ENCODE data around the gene MCIDAS. TPM values are rescaled to one million over a fixed set of nuclear protein-coding genes. Genes with fewer than 3 reads are reported as not detected.

The MCIDAS gene
- total and polyA plus RNA-seq, 10 of the 15 experiments (the other 5 are each of a cell fraction or from before 2014, with no cell fraction given) = not detected

DNA sequence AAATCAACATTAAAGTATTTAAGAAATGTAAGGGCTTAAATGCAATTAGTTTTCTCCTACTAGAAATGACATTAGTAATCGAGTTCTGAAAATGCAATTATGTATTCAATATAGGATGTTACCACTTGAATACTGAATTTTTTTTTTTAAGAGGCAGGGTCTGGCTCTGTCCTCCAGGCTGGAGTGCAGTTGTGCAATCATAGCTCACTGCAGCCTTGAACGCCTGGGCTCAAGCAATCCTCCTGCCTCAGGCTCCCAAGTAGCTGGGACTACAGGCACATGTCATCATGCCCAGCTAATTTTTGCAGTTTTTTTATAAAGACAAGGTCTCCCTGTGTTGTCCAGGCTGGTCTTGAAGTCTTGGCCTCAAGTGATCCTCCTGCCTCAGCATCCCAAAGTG lies 55.6 kb downstream of the MCIDAS start:
- TF ChIP-seq USF1 (IDR thresholded peaks at IDR 0.05; ENCODE audit: borderline replicate concordance, extremely low read length, insufficient read depth, low read depth, low read length) (no peak), ZNF207 (IDR thresholded peaks at IDR 0.05; ENCODE audit: borderline replicate concordance) (no peak), BCL3 (IDR thresholded peaks at IDR 0.05; ENCODE audit: borderline replicate concordance, insufficient read depth, low read depth, low read length, poor library complexity, severe bottlenecking) (no peak), KDM1A (IDR thresholded peaks at IDR 0.05; ENCODE audit: borderline replicate concordance) (no peak), POLR2A (IDR thresholded peaks at IDR 0.05; ENCODE audit: low read depth, low read length) (no peak), MTA2 (IDR thresholded peaks at IDR 0.05; ENCODE audit: low read depth) (no peak), HDGF (IDR thresholded peaks at IDR 0.05) (no peak), HDAC6 (IDR thresholded peaks at IDR 0.05; ENCODE audit: unreplicated experiment) (no peak)
- TF ChIP-seq, protein P1, sequence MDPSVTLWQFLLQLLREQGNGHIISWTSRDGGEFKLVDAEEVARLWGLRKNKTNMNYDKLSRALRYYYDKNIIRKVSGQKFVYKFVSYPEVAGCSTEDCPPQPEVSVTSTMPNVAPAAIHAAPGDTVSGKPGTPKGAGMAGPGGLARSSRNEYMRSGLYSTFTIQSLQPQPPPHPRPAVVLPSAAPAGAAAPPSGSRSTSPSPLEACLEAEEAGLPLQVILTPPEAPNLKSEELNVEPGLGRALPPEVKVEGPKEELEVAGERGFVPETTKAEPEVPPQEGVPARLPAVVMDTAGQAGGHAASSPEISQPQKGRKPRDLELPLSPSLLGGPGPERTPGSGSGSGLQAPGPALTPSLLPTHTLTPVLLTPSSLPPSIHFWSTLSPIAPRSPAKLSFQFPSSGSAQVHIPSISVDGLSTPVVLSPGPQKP (IDR thresholded peaks at IDR 0.05; ENCODE audit: low read depth, low read length) = no peak
- Histone ChIP-seq H2AFZ (ENCODE audit: control insufficient read depth, low read depth, low read length) (no peak overlapping the region), H3K4me3 (no peak overlapping the region), H3K79me2 (ENCODE audit: control insufficient read depth, insufficient read depth, low read length) (no peaks in the 10 kb centered on the region), H3K36me3 (ENCODE audit: control insufficient read depth in 2 of 2, insufficient read depth in 2 of 2, low read length in 1 of 2) (no peaks in the 10 kb centered on the region), H3K27me3 (replicated peaks in 1 of 2; ENCODE audit: control insufficient read depth in 2 of 2, insufficient read depth in 2 of 2, low read length in 1 of 2) (peaks cover 3 to 19% of the 10 kb centered on the region in 2 experiments; a peak in 3 of 4 replicates), H3K4me2 (ENCODE audit: control insufficient read depth, insufficient read depth) (no peak overlapping the region), H3K9me3 (replicated peaks; ENCODE audit: control insufficient read depth, insufficient read depth, low read length) (no peaks in the 10 kb centered on the region), H3K9ac (ENCODE audit: control insufficient read depth, insufficient read depth, low read length) (no peak overlapping the region), H3K4me1 (ENCODE audit: control insufficient read depth, insufficient read depth, low read length) (peaks cover 7% of the 10 kb centered on the region), H4K20me1 (ENCODE audit: control insufficient read depth, insufficient read depth) (no peaks in the 10 kb centered on the region), H3K27ac (ENCODE audit: control insufficient read depth, insufficient read depth) (no peak overlapping the region)
- ChIA-PET SMC1A (ENCODE audit: uncharacterized antibody, unreplicated experiment) (interaction anchor here (0.8 to 1.8 kb wide), 8 partner anchors 10 to 1098 kb away, joined by 3 to 7 read pairs (median 4); partner anchors contain the start of gene GPX8), CTCF (interaction anchor here (0.7 to 3.1 kb wide), 10 partner anchors 9 to 1029 kb away, joined by 3 to 23 read pairs (median 4); no protein-coding TSS in a partner anchor), POLR2A (no interaction called here), RAD21 (ENCODE audit: unreplicated experiment) (interaction anchor here (0.7 to 1.6 kb wide), 5 partner anchors 196 to 1268 kb away, joined by 3 to 9 read pairs (median 5); no protein-coding TSS in a partner anchor)
- intact Hi-C loops (cut with micrococcal nuclease; ENCODE audit: unreplicated experiment) (loop anchor here (5.0 to 10.0 kb wide), 4 partner anchors 86 to 1093 kb away; partner anchors contain the start of genes DHX29 and MTREX), in situ Hi-C loops (cut with MboI) (loop anchor here (5.0 to 10.0 kb wide), 2 partner anchors 516 to 1023 kb away; no protein-coding TSS in a partner anchor)
- WGBS (ENCODE audit: insufficient coverage, insufficient replicate concordance, low lambda C conversion rate, missing lambda C conversion rate) = 0% methylated on average over 2 of the region's 2 CpGs
- DNase-seq (ENCODE audit: low read depth, low spot score) (no peak), FAIRE-seq (no peak), ATAC-seq (no peak)
- BruUV-seq (replicated peaks) = no TSS peak

MicroRNAs within 50 kb of the gene (microRNA counts, 767-probe panel; counts per million panel counts)
- 1,125 counts per million, percentile 35 among the panel's probes with 10 or more counts for microRNA hsa-miR-449a
- microRNA hsa-miR-449b-5p = 1,125 counts per million, percentile 35 among the panel's probes with 10 or more counts
- 516 counts per million, percentile 8 among the panel's probes with 10 or more counts for microRNA hsa-miR-449c-5p

Small RNA genes within 50 kb of the gene (microRNA-seq; reads per million reads assigned to microRNA genes)
- 26.4 reads per million, percentile 61 among the genes with 10 or more reads in this experiment for gene MIR449A
- gene MIR449B = 1.1 reads per million
- gene MIR449C = not detected

Small RNA genes within 50 kb of the gene (small RNA-seq; reads per million reads assigned to genes)
- gene MIR449A (0.43 reads per million, percentile 5 among the genes with 10 or more reads in this experiment), gene MIR449B (not detected), gene MIR449C (0.86 reads per million, percentile 26 among the genes with 10 or more reads in this experiment)

Other genes starting within 250 kb of the MCIDAS start
Only the 7 nearest of the 8 such genes appear.
- not detected in 2 replicates for gene GZMK, start 203.1 kb downstream of the MCIDAS start, total RNA-seq (2014; rRNA removed)
- gene GZMK, start 203.1 kb downstream of the MCIDAS start, total RNA-seq (2014; rRNA removed; fragmentation: Illumina TruSeq; extraction: Trizol) = not detected in 2 replicates
- not detected in 2 replicates for gene GZMK, start 203.1 kb downstream of the MCIDAS start, total RNA-seq (2021)
- gene GZMK, start 203.1 kb downstream of the MCIDAS start, polyA plus RNA-seq (2011; rRNA removed) = 0.72 and 1.5 TPM in 2 replicates
- not detected in 2 replicates for gene GZMK, start 203.1 kb downstream of the MCIDAS start, polyA plus RNA-seq (2014; fragmentation: Illumina TruSeq; extraction: Trizol)
- gene GZMK, start 203.1 kb downstream of the MCIDAS start, polyA plus RNA-seq (2014; fragmentation: Nextera tagmentation; extraction: Ambion mirVana) = not detected
- gene GZMK, start 203.1 kb downstream of the MCIDAS start, polyA plus RNA-seq (2014; rRNA removed) = not detected in 2 replicates
- not detected for gene GZMK, start 203.1 kb downstream of the MCIDAS start, polyA plus RNA-seq (2016; fragmentation: Nextera tagmentation; extraction: Ambion mirVana)
- not detected in 2 replicates for gene GZMA, start 124.7 kb downstream of the MCIDAS start, total RNA-seq (2014; rRNA removed)
- not detected in 2 replicates for gene GZMA, start 124.7 kb downstream of the MCIDAS start, total RNA-seq (2014; rRNA removed; fragmentation: Illumina TruSeq; extraction: Trizol)
- not detected in 2 replicates for gene GZMA, start 124.7 kb downstream of the MCIDAS start, total RNA-seq (2021)
- 0.18 and 0.20 TPM in 2 replicates for gene GZMA, start 124.7 kb downstream of the MCIDAS start, polyA plus RNA-seq (2011; rRNA removed)
- gene GZMA, start 124.7 kb downstream of the MCIDAS start, polyA plus RNA-seq (2014; fragmentation: Illumina TruSeq; extraction: Trizol) = not detected in 2 replicates
- not detected for gene GZMA, start 124.7 kb downstream of the MCIDAS start, polyA plus RNA-seq (2014; fragmentation: Nextera tagmentation; extraction: Ambion mirVana)
- not detected in 2 replicates for gene GZMA, start 124.7 kb downstream of the MCIDAS start, polyA plus RNA-seq (2014; rRNA removed)
- not detected for gene GZMA, start 124.7 kb downstream of the MCIDAS start, polyA plus RNA-seq (2016; fragmentation: Nextera tagmentation; extraction: Ambion mirVana)
- not detected in 2 replicates for gene GPX8, start 67.1 kb downstream of the MCIDAS start, total RNA-seq (2014; rRNA removed)
- gene GPX8, start 67.1 kb downstream of the MCIDAS start, total RNA-seq (2014; rRNA removed; fragmentation: Illumina TruSeq; extraction: Trizol) = not detected in 2 replicates
- gene GPX8, start 67.1 kb downstream of the MCIDAS start, total RNA-seq (2021) = not detected in 2 replicates
- not detected in 2 replicates for gene GPX8, start 67.1 kb downstream of the MCIDAS start, polyA plus RNA-seq (2011; rRNA removed)
- not detected in 2 replicates for gene GPX8, start 67.1 kb downstream of the MCIDAS start, polyA plus RNA-seq (2014; fragmentation: Illumina TruSeq; extraction: Trizol)
- gene GPX8, start 67.1 kb downstream of the MCIDAS start, polyA plus RNA-seq (2014; fragmentation: Nextera tagmentation; extraction: Ambion mirVana) = not detected
- not detected in 2 replicates for gene GPX8, start 67.1 kb downstream of the MCIDAS start, polyA plus RNA-seq (2014; rRNA removed)
- gene GPX8, start 67.1 kb downstream of the MCIDAS start, polyA plus RNA-seq (2016; fragmentation: Nextera tagmentation; extraction: Ambion mirVana) = under 1 TPM in 1 of 2 experiments, not detected in 1; 0.11 TPM
- gene CDC20B, start 54.1 kb downstream of the MCIDAS start, total RNA-seq (2014; rRNA removed) = not detected in 2 replicates
- gene CDC20B, start 54.1 kb downstream of the MCIDAS start, total RNA-seq (2014; rRNA removed; fragmentation: Illumina TruSeq; extraction: Trizol) = not detected in 2 replicates
- not detected in 2 replicates for gene CDC20B, start 54.1 kb downstream of the MCIDAS start, total RNA-seq (2021)
- gene CDC20B, start 54.1 kb downstream of the MCIDAS start, polyA plus RNA-seq (2011; rRNA removed) = 0.11 TPM in 1 of 2 replicates, not detected in the other
- gene CDC20B, start 54.1 kb downstream of the MCIDAS start, polyA plus RNA-seq (2014; fragmentation: Illumina TruSeq; extraction: Trizol) = not detected in 2 replicates
- gene CDC20B, start 54.1 kb downstream of the MCIDAS start, polyA plus RNA-seq (2014; fragmentation: Nextera tagmentation; extraction: Ambion mirVana) = not detected
- gene CDC20B, start 54.1 kb downstream of the MCIDAS start, polyA plus RNA-seq (2014; rRNA removed) = not detected in 2 replicates
- gene CDC20B, start 54.1 kb downstream of the MCIDAS start, polyA plus RNA-seq (2016; fragmentation: Nextera tagmentation; extraction: Ambion mirVana) = under 1 TPM in 1 of 2 experiments, not detected in 1; 0.05 TPM
- gene CCNO, start 6.3 kb upstream of the MCIDAS start, total RNA-seq (2014; rRNA removed) = not detected in 2 replicates
- not detected in 2 replicates for gene CCNO, start 6.3 kb upstream of the MCIDAS start, total RNA-seq (2014; rRNA removed; fragmentation: Illumina TruSeq; extraction: Trizol)
- not detected in 2 replicates for gene CCNO, start 6.3 kb upstream of the MCIDAS start, total RNA-seq (2021)
- gene CCNO, start 6.3 kb upstream of the MCIDAS start, polyA plus RNA-seq (2011; rRNA removed) = not detected in 2 replicates
- gene CCNO, start 6.3 kb upstream of the MCIDAS start, polyA plus RNA-seq (2014; fragmentation: Illumina TruSeq; extraction: Trizol) = not detected in 2 replicates
- not detected for gene CCNO, start 6.3 kb upstream of the MCIDAS start, polyA plus RNA-seq (2014; fragmentation: Nextera tagmentation; extraction: Ambion mirVana)
- gene CCNO, start 6.3 kb upstream of the MCIDAS start, polyA plus RNA-seq (2014; rRNA removed) = 0.05 TPM in 1 of 2 replicates, not detected in the other
- gene CCNO, start 6.3 kb upstream of the MCIDAS start, polyA plus RNA-seq (2016; fragmentation: Nextera tagmentation; extraction: Ambion mirVana) = not detected
- 16.7 and 20.1 TPM in 2 replicates for gene DHX29, start 80.4 kb upstream of the MCIDAS start, total RNA-seq (2014; rRNA removed)
- gene DHX29, start 80.4 kb upstream of the MCIDAS start, total RNA-seq (2014; rRNA removed; fragmentation: Illumina TruSeq; extraction: Trizol) = 23.1 and 25.9 TPM in 2 replicates
- gene DHX29, start 80.4 kb upstream of the MCIDAS start, total RNA-seq (2021) = 17.0 and 17.7 TPM in 2 replicates
- 5.3 and 7.9 TPM in 2 replicates for gene DHX29, start 80.4 kb upstream of the MCIDAS start, polyA plus RNA-seq (2011; rRNA removed)
- 23.2 and 27.3 TPM in 2 replicates for gene DHX29, start 80.4 kb upstream of the MCIDAS start, polyA plus RNA-seq (2014; fragmentation: Illumina TruSeq; extraction: Trizol)
- gene DHX29, start 80.4 kb upstream of the MCIDAS start, polyA plus RNA-seq (2014; fragmentation: Nextera tagmentation; extraction: Ambion mirVana) = 1 to 10 TPM; 5.8 to 9.5 TPM
- 9.6 and 10.6 TPM in 2 replicates for gene DHX29, start 80.4 kb upstream of the MCIDAS start, polyA plus RNA-seq (2014; rRNA removed)
- 10 to 100 TPM; 39.6 to 49.1 TPM for gene DHX29, start 80.4 kb upstream of the MCIDAS start, polyA plus RNA-seq (2016; fragmentation: Nextera tagmentation; extraction: Ambion mirVana)
- gene MTREX, start 80.7 kb upstream of the MCIDAS start, total RNA-seq (2014; rRNA removed) = 43.0 and 75.1 TPM in 2 replicates
- 102 TPM in 2 replicates for gene MTREX, start 80.7 kb upstream of the MCIDAS start, total RNA-seq (2014; rRNA removed; fragmentation: Illumina TruSeq; extraction: Trizol)
- gene MTREX, start 80.7 kb upstream of the MCIDAS start, total RNA-seq (2021) = 66.2 and 74.0 TPM in 2 replicates
- gene MTREX, start 80.7 kb upstream of the MCIDAS start, polyA plus RNA-seq (2011; rRNA removed) = 62.9 and 139 TPM in 2 replicates
- gene MTREX, start 80.7 kb upstream of the MCIDAS start, polyA plus RNA-seq (2014; fragmentation: Illumina TruSeq; extraction: Trizol) = 67.9 and 68.9 TPM in 2 replicates
- 10 to 100 TPM; 20.1 to 26.1 TPM for gene MTREX, start 80.7 kb upstream of the MCIDAS start, polyA plus RNA-seq (2014; fragmentation: Nextera tagmentation; extraction: Ambion mirVana)
- 38.8 and 51.3 TPM in 2 replicates for gene MTREX, start 80.7 kb upstream of the MCIDAS start, polyA plus RNA-seq (2014; rRNA removed)
- 10 to 100 TPM; 38.7 to 46.6 TPM for gene MTREX, start 80.7 kb upstream of the MCIDAS start, polyA plus RNA-seq (2016; fragmentation: Nextera tagmentation; extraction: Ambion mirVana)